ENCODE measurements around the gene CDS1.
"Not testable (repeated sequence)": the region's sequence is repeated elsewhere in the genome, so short reads cannot be mapped to it uniquely, and the experiment has no call there.

CDS1 gene

DNA sequence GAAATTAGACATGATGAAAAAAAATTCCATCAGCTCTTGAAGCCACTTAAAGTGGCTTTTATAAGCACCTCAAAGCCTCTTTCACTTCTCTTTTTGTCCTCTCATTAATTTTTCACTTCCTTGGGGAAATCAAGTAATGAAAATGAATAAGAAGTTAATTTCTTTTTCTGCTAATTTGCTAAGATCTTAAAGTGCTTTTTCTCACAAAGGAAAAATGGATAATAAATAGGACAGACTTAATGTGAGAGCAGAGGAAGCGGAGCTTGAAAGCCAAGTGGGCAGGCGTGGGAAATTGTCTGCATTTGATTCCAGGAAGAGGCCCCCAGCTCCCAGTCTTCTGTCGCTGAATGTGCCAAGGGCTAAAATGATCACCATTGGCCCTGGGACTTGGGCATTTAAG lies 28.6 kb downstream of the CDS1 start:
- DNase-seq (ENCODE audit: low read depth, low spot score), result no peak

DNA sequence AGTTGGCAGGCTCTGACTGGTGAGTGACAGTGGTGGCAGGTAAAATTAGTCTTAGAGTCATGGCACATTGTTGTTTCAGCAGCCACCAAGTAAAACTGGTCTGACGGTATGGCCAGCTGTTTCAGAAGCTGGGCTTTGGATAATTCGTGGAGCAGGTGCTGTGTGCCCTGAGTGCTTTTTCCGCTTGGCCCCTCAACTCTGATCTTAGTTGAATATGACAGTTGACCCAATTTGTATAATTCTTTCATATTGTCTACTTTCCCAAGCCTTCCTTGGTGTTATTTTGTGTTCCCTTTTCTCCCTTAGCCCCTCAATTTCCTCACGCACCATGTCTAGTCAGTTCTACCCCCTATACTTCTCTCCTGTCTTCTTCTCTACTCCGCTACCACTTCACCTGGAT lies 32.0 kb downstream of the CDS1 start:
- DNase-seq (ENCODE audit: low read depth, low spot score), result no peak

DNA sequence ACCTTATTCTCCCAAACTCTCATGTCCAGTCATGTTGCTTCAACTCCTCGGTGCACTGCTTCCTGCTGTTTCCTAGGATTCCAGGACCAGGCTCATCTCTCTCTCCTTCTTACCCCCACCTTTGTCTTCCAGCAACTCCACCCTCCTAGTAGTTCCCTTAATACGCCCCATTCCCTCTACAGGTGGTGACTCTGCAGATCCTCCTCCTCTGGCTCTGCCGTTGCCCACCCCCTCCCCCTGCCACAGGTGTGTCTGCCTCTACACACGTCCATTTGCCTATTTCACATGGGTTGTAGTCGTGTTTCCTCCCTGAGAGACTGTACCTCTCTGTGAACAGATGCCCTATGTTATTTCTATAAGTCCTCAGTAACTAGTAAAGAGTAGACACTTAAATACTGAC lies 32.4 kb downstream of the CDS1 start:
- no peak for DNase-seq (ENCODE audit: low read depth, low spot score)

DNA sequence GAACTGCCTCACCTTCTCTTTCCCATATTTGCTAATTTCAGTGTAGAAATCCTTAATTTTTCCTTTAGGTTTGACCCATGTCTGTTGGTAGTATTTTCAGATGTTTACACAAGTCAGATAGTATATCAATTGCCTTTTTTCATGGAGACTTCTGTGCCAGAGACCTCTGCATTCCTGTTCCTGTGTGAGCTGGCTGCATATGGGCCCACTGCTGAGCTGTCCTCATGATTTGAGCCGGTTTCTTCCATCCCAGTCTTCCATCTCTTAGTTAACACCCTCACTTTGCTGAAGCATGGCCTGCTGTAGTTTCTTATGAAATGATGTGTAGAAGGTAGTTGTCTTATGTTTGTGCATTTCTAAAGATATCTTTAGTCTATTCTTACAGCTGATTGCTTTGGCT lies 40.0 kb downstream of the CDS1 start:
- DNase-seq (ENCODE audit: low read depth, low spot score), result no peak

DNA sequence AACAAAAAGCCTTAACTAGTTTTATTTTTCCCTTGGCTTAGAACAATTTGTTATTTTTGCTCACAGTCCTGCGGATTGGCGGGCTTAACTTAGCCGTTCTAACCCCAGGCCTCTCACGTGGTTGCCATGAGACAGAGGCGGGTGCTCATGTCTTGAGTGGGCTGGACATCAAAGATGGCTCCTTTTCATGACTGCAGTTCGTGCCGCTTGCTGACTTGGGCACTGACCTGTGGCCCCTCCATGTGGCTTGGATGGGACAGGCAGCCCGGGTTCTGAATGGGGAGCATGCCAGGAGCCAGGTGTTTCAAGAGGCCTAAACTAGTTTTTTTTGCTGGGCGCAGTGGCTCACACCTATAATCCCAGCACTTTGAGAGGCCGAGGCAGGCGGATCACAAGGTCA lies 40.7 kb downstream of the CDS1 start:
- DNase-seq (ENCODE audit: low read depth, low spot score), result no peak

DNA sequence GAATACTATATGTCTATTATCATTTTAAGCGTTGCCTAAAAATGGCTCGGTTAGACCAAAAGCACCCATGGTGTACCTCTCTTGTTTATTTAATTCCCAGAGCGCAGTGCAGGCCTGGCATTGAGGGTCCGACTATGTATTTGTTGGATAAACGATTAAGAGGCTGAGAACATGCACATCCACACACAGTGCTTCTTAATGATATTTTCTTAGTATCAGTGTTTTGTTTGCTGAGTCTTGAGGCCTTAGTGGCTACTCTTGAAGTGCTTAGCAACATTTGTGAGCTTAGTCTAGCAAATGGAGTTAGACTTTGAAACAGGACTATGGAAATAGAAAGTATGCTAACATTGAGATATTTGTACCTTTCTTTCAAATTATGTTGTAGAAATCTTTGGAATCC lies 43.7 kb downstream of the CDS1 start:
- DNase-seq (ENCODE audit: low read depth, low spot score), result no peak

DNA sequence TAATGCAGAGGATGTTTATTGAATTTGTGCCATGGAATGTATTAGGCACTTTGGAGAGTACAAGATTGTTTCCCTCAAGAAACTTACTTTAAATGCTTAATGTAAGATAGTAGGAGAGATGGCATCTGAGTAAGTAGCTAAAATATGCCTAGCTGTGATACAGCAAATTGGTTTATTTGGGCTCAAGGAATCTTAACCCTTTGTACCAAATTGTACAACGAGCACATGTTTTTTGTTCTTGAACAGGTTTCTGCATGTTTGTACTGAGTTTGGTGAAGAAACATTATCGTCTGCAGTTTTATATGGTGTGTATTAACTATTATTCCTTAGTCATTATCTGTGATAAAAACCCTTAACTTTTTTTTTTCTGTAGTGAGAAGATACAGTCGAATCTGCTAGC lies 48.6 kb downstream of the CDS1 start:
- DNase-seq (ENCODE audit: low read depth, low spot score), result peak; percentile 2

DNA sequence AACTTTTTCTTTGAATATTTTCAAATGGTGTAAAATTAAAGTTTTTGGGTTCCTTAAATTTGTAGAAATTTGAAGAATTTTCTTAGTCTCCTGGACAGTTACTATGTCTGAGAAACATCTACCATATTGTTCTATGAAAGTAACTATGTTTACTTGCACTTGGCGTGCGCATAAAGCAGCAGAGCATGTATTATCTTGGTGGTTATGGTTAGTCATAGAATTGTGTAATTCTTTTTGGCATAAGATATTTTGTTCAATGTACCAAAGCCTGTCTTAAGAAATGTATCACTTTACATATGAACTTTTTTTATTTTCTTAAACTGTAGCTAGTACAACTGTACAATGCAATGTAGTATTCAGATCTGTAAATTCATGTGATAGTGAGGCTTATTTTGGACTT lies 49.2 kb downstream of the CDS1 start:
- DNase-seq (ENCODE audit: low read depth, low spot score), result peak; percentile 47

DNA sequence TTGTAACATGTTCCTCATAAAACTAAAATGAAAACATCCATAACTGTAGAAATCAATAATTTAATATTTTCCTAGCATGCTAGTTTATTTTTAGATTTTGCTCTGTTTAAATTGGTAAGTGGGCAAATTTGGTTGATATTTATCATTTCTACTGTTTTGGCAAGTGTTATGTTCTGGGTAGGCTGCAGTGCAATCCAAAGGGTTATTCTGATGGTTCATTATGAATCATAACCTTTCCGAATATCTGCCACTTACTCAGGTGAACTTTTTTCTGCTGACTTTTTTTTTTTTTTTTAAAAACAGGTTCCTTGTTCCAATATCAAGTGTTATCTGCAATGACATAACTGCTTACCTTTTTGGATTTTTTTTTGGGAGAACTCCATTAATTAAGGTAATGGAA lies 52.0 kb downstream of the CDS1 start:
- DNase-seq (ENCODE audit: low read depth, low spot score), result no peak

DNA sequence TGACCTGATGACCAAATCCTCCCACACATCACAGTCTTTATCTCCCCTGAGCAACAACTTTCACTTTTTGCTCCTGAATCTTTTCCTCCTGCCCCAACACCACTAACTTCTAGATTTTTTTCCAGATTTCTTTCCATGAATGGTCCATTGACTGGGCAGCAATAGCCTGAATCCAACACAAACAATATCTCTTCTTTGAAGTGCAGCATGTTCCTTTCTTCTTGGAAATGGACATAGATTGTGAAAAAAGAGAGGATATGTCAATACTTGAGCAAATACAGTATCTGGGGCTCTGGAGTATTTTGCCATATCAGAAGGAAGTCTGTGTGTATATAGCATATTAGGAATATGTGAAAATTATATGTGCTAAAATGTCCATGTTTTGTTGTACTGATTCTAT lies 55.2 kb downstream of the CDS1 start:
- DNase-seq (ENCODE audit: low read depth, low spot score), result peak; percentile 5

DNA sequence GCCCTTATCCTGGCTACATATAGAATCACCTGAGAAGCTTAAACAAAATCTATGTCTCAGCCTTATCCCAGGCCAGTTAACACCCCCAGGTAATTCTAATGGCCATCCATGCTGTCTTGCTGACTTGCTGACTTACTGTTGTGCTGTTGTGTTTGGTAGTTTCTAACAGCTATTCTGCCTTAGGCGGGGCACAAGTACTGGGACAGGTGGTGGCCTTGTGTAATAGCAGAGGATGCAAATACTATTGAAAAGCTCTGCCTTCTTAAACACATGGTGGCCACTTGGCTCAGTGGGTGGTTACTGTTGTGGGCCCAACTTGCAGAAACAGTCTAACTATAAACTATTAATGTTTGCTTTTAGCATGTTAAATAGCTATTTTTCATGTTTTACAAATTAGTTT lies 56.2 kb downstream of the CDS1 start:
- DNase-seq (ENCODE audit: low read depth, low spot score), result no peak

DNA sequence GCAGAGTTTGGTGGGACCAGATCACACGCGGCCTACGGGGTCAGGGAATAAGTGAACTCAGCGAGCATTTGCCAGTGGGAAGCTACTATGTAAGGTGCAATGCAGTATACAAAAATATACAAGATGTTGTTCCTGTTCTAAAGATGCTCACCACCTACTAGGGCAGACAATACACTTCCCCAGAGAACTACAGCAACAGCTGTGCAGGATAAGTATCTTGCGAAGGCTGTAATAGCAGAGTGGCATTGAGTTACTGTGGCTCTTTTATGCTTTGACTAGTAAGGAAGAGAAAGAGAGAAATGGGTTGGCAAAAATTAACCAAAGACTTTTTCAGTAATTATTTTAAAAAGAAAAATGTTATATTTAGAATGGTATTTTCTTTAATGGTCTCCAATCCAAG lies 61.2 kb downstream of the CDS1 start:
- DNase-seq (ENCODE audit: low read depth, low spot score), result no peak

DNA sequence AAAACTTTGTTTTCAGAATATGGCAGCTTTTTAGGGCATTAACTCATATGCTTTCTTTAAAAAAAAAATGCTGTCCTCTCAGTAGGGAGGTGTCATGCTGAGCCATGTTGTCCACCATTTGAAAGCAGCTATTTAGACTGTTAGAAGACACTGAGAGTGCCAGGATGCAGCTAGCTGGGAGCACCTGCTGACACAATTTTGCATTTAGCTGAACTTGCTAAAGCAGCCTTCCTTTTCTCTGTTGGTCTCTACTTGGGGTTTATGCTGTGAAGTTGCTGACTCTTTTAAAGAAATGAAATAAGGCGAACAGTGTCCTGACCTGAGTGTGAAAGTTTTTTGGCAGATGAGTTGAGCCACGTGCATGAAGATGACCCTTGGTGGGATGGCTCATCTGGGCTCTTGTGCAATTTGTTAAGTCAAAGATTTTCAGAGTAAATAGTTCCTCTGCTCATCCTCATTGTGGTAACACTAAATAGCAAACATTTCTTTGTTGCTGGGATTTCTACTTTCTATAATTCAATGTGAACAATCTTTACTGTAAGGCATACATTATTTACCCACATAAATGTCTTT lies 64.5 kb downstream of the CDS1 start:
- DNase-seq (ENCODE audit: low read depth, low spot score), result no peak

DNA sequence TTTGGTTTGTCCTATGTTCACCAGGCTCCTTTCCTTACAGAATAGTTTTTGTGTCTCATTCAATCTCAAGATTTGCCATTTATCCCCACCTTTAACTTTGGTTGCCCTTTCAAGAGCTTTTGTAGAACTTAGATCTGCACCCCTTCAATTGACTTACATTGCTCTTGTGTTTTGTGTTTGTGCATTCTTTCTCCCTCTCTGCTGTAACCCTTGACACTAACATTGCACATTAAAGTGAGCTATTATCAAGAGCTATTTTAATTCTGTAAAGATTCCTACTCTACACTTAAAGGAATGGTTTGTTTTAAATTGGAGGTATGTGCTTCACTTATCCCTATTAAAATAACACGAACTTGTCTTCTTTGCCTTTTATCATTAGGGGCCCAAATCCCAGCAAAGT lies 65.3 kb downstream of the CDS1 start:
- no peak for DNase-seq (ENCODE audit: low read depth, low spot score)

DNA sequence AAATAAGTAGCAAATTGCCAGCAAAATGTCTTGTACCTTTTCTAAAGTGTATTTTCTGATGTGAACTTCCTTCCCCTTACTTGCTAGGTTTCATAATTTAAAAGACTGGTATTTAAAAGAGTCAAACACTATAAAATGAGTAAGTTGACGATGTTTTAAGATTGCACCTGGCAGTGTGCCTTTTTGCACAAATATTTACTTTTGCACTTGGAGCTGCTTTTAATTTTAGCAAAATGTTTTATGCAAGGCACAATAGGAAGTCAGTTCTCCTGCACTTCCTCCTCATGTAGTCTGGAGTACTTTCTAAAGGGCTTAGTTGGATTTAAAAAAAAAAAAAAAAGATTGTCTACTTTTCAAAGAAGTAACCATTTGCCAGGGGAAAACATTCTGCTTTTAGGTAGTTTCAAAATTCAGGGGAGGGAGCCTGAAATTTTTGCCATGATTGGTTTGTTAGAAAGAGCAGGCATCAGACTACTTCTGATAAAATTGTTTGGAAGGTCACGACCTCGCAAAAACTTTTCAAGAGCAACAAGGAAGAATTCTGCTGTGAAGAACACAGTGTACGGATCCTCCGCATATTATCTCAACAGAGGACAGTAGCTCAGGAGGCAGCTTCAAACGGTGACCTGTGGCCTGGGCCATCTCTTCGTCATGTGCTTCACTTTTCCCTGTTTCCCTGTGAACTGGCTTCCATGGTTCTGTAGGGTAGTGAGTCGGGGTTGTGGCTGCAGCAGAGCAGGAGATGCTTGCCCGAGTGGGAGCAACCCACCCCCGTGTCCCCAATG lies 66.1 kb downstream of the CDS1 start:
- no peak for DNase-seq (ENCODE audit: low read depth, low spot score)

DNA sequence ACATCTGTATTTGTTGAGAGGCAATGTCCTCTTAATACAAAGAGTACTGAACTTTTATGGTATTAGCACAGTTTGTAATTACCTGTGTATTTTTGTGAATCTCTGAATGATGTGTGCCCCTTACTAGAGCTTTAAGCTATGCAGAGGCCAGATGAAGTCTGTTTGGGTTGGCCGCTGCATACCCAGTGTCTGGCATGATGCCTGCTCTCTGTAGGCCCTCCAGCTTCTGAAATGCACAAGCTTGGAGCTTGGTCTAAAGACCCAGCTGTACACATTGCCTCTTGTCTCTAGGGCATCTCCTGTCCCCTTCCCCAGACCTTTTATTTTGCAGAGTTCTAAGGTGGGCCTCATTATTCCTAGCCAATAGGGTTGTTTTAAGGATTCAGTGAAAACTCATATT lies 68.6 kb downstream of the CDS1 start:
- DNase-seq (ENCODE audit: low read depth, low spot score), result peak; percentile 61

DNA sequence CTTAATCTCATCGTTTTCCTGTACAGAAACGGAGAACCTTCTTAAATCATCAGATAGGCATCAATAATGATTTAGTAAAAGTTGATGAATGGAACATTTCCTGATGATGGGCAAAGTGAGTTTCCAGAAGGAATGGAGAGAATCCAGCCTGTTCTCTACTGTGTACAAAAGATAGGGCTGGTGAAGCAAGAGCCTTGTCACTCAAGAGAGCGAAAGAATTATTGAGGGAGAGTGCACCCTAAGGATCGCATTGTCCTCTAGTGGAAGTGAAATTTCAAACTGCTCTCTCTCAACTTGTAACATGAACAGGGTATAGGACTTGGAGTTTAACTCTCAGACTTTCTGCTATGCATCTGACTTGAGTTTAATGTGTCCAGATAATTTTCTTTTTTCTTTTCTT lies 69.6 kb downstream of the CDS1 start:
- no peak for DNase-seq (ENCODE audit: low read depth, low spot score)

DNA sequence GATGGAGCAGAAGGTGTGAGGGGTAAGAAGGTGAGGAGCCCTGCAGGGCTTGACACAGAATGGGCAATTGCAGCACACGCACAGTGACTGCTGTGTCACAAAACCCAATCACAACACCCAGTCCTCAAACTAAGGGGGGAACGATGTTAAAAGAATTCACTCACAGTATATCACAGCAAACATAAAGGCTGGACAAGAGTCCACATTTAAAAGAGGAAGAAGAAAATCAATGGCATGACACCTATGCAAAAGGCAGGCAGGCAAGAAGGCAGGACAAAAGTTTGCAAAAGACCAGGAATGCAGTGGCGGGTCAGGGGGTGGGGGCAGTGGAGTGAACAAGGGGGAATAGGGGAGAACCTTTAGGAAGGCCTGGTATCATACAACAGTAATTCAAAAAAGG lies 77.7 kb downstream of the CDS1 start:
- no peak for DNase-seq (ENCODE audit: low read depth, low spot score)

DNA sequence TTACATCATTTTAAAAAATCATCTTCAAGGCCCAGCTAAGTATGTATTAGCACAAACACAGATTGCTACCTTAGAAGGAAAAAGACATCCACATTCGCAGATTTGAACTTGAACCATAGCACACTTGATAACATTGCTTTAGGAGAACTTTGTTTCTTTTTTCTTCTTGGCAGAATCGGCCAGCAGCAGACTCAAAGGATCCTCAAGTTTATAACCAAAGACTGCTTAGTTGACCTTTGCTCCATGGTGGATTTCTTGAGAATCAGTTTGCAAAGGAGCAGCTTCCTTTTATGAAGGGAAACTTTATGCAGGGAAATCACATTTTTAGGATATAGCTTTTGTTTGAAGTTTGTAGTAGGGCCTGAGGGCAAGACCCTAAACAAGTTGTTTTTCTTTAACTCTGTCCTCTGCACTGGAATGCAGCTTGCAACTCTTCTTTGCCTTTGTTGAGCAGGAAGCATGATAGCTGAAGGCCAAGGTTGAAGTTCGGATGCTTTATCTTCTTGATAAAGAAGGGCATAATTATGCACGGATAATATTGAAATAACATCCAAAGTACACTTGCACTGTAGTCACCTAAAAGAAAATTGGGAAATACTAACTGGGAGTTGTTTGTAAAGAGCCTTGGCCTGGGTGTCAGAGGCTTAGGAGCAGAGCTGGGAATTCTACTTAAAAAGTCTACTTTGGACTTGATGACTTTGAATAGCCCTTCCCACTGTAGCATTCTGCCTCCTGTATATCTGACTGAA lies 78.4 kb downstream of the CDS1 start:
- no peak for DNase-seq (ENCODE audit: low read depth, low spot score)

DNA sequence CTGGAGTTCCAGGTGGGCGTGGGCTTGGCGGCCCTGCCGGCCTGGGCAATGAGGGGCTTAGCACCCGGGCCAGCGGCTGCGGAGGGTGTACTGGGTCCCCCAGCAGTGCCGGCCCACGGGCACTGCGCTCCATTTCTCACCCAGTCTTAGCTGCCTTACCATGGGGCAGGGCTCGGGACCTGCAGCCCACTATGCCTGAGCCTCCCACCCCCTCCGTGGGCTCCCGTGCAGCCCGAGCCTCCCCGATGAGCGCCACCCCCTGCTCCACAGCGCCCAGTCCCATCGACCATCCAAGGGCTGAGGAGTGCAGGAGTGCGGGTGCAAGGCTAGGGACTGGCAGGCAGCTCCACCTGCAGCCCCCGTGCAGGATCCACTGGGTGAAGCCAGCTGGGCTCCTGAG lies 81.8 kb downstream of the CDS1 start:
- not testable (repeated sequence) for DNase-seq (ENCODE audit: low read depth, low spot score)

DNA sequence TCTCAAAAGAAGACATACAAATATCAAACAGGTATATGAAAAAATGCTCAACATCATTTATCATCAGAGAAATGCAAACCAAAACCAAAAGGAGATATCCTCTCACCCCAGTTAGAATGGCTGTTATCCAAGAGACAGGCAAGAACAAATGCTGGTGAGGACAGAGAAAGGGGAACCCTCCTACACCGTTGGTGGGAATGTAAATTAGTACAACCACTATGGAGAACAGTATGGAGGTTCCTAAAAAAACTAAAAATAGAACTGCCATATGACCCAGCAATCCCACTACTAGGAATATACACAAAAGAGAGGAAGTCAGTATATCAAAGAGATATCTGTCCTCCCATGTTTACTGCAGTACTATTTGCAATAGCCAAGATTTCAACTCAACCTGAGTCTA lies 83.5 kb downstream of the CDS1 start:
- no peak for DNase-seq (ENCODE audit: low read depth, low spot score)

DNA sequence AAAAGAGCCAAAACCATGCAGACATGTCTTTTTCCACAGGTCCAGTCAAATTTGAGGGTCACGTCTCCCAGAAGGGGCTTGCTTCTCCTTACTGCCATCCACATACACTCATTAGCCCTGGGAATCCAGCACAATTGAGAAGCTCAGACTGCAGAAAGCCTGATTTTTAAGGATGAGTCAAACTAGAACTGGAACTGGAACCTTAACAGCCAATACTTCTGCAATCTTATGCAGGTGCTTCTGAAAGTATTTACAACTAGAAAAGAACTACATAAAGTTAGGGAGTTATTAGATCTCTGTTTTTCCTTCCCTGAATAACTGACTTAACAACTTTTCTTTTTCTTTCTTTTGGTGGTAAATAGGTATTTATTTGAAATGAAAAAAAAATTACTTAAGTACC lies 86.3 kb downstream of the CDS1 start:
- DNase-seq (ENCODE audit: low read depth, low spot score), result no peak

DNA sequence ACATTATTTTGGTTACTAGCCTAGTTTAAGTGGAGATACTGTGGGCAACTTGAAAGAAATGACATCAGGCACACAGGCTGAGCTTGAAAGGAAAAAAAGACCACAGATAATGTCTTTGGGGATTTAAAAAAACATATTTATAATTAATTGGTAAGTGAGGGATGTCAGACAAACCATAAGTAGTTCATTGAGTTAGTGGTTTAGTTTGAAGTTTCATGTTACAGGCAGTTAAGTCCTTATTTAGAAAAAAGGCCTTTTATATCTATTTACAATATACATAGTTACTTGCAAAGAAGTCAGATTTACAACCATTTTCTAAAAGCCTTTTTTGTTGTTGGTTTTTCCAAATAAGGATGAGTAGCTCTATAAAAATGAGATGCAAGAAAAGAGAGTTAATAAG lies 89.2 kb downstream of the CDS1 start:
- no peak for DNase-seq (ENCODE audit: low read depth, low spot score)
